GM18907 (cell line): Measurements from ENCODE around the gene DNAJB8.

Source experiments
- ATAC-seq: cut with Tn5 transposase; IDR thresholded peaks from one replicate; pipeline ENCODE4 v1.9.1; 2021; ENCODE audit warnings: mild to moderate bottlenecking, moderate library complexity; ENCODE audit not compliant: unreplicated experiment

DNAJB8 gene

DNA sequence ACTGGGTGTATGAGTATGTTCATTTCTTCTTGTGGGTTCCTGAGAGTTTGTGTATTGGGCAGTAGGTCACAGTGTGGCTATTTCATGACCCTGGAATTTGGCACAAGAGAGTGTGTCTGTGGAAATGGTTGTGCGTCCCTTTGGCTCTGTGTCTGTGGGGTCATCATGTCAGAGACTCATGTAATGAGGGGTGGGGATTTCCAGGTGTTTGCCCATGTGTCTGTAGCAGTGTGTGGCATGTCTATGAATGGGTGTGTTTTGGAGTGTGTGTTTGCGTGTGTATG, 27.6 kb upstream of the DNAJB8 start:
- no peak for ATAC-seq

DNA sequence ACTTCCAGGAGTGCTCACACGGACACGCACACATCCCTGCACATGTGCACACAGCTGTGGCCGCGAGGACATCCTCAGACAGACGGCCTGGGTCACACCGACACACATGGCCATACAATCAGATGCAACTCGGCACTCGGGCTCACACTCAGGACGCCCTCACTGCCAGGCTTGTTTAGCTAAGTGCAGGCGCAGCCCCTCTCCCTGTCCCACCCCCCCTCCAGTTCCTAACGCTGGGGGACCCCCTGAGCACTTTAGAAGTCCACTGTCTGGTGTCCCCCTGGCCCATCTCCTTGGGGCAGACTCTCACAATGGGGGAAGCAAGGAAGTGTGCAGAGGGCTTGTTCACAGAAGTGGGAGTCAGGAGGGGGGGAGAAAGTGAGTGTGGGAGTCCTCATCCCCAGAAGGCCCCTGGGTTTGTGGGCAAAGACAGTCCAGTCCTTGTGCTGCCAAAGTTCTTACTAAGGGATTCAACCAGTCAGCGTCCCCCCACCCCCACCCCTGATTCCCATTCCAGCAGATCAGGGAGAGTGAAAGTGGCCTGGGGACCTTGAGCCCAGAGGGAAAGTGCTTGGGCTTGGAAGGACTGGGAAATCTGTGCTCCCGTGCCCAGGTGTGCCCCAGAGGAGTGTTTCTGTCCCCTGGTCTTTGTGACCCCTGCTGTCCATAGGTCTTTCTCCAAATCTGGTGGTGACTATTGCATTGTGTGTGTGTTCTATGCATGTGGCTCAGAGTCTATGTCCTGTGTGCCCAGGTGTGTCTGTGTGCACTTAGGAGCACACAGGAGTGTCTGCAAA, 27.1 kb upstream of the DNAJB8 start:
- no peak for ATAC-seq

DNA sequence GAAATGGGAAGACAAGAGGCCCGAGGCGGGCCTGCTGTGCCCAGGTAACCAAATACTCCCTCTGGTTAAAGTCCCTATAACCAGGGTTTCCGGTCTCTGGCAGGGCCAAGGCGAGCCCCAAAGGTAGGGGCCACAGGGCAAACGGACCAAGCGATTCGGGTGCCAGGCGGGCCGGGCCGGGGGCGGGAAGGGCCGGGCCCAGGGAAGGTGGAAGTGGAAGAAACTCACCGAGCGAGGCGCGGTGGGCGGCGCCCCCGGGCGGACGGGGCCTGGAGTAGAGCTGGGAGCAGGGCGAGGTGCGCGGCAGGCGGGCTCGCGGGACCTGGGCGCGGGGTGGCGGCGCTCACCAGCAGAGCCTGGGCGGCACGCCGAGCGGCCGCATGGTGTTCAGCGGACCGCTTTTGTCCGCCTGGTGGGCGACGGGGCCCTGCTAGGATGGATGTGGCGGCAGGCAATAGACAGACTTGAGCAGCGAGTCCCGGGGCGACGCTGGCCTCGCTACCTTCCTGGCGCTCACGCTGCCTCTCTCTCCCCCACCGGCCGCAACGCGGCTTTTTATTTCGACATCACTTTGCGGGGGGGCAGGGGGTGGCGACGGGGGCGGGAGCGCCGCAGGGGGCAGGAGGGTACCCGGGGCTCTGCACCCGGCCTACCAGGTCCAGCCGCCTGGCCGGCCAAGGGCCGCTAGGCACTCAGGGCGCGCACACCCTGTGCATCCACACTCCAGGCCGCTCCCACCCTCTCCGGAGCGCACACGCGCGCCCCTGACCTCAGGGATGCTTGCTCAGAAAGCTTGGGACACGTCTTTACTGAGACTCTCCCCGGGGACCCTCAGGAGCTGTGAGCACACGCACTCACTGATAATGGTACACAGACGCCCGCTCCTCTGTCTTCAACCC, 26.2 kb upstream of the DNAJB8 start, which contains the start of gene GATA2:
GATA2 (minus strand) TSS at position 531 of the 899 bp plus-strand sequence. CDS start 6,170 bp downstream, outside the sequence.
- ATAC-seq, result no peak

DNA sequence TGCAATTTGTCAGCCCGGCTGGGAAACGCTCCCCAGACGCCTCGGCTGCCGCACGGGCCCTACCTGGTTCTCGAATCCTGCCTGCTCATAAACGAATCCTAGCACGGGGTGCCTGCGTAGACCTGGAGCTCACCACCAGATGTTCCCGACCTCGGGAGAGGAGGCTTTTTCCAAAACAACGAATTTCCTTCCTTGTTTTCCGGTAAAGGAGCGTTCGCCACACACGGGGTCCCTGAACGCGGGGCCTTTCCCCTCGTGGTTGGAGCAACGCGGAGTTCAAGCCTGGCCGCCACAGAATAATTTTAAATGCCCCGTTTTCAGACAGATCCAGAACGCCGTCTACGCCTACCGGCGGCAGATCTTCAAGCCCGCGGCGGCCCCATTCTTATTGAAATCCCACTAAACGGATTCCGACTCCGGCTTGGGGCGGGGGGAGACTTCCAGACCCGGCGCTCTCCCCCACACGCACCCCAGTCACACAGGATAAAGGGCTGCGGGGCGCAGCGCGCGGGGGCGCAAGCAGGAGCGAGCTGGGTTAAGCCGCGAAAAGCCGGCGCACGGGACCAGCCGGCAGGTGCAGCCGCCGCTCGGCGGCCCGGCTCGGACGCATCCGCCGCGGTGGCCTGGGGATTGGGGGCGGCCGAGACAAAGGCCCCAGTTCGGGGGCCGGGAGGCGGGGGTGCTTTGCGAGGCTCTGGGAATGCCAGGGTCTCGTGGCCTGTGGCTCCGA, 25.4 kb upstream of the DNAJB8 start:
- no peak for ATAC-seq

DNA sequence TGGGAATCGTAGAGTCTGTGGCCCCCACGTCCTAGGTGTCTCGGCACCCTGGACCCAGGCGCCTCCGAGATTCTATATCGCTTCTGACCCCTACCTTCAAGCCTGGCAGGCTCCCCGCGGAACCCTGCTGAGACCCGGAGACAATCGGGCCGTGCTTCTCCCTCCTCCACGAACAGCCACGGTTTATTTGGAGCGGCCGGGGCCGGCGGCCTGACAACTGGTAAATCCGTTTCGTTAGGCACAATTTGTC, 24.9 kb upstream of the DNAJB8 start:
- ATAC-seq, result no peak

DNA sequence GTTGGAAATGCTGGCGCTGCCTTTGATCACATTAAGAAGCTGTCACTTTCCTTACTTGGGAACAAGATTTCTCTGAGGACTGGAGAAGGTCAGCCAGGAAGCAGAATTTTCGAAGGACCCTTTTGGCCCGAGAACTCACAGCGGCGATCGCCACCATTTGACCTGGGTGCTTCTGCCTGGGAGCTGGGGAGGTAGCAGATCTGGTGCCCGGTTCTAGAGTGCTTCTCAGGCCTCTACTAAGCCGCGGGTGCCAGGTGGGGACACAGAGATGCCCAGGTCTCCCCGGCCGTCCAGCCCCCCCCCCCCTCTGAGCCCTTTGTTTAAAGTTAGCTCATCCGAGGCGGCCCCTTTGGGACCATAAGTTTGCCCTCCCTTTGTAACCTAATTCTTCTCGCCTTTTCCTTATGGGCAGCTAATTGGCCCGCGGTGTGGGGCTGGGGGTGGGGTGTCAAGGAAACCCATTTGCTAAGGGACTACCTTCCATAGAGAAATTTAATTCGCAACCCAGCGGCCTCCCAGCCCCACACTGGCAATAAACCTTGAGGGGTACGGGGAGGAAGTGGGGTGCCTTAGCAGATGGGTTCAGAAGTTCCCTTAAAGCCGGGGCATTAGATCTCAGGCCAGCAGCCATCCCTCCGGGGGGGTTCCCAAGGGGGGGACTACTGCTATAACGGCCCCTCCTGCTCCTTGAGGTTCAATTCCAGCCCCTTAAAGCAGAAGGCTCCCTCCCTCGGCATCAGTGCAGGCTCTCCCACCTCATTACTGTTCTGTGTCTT, 24.4 kb upstream of the DNAJB8 start:
- no peak for ATAC-seq

DNA sequence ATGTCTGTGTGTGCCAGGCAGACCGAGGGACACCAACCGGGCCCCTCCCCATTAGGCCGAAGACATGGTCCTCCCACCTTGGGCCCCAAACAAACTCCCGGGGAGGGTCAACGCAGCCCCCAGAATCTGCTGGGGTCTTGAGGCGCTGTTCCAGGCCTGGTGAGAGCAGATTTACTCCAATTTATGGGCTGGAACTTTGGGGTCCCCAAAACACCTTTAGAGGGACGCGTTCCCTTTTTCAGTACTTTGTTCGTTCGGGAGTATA, 23.9 kb upstream of the DNAJB8 start:
- ATAC-seq, result no peak

DNA sequence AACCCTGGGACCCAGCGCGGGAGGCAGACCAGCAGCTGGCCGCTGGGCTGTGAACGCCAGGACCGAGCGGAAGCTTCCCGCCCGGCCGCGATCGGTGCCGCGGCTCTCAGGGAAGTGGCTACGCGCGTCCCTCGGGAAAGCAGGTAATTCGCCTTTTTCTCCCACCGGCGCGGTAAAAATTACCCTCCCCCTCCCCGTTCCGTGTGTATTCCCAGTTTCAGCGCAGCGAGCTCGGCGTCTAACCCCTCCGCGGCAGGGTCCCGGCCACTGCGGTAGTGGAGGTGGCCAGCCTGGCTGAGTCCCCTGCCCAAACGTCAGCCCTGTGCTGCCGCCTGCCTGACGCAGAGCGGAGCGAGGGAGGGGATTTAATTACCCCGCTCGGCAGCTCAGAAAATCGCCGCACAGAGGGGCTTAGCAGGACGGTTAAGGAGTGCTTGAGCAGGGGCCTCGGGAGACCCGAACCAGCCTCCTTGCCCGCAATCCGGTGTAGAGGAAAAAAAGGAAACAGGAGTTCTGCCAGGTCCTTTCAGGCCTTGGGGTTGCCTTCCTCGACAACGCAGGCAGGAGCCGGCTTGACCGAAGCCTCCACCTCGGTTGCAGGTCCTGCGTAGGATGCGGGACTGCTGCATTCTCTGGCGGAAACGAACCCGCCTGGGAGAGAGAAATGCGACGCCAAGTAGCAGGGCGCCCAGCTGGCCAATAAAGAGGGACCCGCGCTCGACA, 23.4 kb upstream of the DNAJB8 start:
- ATAC-seq, result no peak

DNA sequence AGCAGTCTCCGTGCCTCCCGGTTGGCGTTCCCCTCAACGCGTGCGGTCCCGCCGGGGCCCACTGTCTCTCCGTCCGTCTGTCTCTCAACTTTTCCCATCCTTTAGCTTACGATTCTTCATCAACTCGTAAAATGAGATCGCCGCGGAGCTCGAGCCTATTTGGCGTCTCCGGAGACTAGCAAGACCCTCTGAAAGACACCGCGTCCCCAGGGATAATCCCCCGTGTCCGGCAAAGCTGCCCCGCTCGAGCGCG, 22.9 kb upstream of the DNAJB8 start:
- ATAC-seq, result no peak

DNA sequence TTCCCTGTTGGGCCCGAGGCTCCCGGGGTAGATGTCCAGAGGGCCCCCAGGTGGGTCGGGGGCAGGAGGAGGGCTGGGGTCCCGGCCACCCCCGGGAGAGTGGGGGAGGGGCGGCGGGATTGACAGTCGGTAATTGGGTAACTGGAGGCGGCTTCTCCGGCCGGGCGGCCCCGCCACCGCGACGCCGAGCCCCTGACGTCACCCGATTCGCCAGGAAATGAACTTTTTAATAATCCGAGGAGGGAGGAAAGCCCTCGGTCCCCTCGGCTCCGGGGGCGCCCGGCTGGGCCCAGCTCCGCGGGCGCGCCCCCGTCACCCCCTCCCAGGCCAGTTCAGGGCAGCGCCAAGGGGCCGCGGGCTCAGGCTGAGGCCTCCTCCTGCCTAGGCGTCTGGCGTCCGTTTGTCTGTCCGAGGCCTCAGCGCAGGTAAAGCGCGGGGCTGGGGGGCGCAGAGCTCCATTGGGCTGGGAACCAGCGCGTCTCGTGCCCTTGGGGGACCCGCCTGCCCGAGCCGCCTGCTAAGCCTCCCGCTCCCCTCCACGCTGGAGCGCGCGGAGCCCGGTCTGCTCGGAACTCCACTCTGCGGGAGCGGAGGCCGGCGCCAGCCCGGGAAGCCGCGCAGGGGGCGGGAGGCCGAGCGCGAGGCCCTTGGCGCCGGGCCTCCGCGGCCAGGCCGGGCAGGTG, 22.4 kb upstream of the DNAJB8 start:
- no peak for ATAC-seq

DNA sequence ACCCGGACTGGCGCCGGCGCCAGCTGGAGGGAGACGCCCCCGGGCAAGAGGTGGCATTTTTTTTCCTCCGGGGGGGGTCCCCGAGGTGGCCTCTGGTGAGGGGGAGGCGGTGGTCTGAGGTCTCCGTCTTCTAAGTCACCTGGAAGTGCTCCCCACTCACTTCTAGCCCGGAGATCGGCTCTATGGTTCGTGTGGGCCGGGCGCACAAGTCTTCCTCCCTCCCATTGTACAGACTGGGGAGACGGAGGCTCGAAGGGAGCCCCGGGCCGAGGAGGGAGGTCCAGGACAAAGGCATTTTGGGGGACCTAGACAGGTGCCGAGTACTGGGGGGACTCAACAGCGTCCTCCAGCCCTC, 21.9 kb upstream of the DNAJB8 start:
- no peak for ATAC-seq

DNA sequence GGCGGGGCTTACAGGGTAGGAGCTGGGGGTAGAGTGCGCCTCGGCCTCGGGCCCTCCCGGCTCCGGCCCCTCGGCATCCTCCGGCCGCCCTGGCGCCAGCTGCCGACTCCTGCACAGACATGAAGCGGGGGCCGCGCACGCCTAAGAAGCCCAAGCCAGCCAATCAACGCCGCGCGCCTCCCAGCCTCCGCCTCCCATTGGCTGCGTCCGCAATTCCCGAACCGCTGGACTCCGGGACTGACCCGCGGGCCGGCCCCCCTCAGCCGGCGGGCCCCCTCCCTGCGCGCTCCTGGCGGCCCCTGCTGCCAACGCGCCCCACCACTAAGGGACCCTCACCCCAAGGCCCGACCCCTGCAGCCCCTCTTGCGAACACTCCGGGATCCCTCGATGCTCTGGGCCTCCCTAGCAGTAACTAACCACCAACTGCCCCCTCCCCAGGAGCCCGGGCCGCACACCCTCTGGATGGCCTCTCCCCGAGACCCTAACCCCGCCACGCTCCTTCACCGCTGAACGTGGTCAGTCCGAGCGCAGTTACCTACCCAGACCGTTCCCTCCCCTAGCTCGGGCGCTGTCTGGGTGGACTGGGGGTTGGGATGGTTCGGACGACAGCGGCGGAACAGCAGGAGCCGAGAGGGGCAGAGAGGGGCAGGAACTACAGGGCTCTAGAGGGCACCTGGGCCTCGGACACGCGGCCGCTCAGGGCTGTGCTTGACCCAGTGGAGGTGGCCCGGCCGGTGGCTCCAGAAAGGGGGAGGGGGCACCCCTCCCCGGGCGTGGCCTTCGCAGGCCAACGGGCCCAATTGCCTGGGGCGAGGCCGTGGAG, 21.3 kb upstream of the DNAJB8 start:
- ATAC-seq, result no peak

DNA sequence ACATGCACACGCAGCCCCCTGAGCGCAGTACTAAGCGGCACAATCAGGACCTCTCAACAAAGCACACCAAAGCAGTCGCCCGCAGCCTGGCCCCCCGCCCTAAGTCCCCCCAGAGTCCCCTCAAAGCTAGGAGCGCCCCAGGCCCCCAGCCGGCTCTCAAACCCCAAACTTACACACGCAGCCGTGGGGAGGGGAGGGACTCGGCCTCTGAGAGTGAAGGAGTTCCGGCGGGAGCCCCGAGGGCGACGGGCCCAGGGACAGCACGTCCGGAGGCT, 20.8 kb upstream of the DNAJB8 start:
- no peak for ATAC-seq

DNA sequence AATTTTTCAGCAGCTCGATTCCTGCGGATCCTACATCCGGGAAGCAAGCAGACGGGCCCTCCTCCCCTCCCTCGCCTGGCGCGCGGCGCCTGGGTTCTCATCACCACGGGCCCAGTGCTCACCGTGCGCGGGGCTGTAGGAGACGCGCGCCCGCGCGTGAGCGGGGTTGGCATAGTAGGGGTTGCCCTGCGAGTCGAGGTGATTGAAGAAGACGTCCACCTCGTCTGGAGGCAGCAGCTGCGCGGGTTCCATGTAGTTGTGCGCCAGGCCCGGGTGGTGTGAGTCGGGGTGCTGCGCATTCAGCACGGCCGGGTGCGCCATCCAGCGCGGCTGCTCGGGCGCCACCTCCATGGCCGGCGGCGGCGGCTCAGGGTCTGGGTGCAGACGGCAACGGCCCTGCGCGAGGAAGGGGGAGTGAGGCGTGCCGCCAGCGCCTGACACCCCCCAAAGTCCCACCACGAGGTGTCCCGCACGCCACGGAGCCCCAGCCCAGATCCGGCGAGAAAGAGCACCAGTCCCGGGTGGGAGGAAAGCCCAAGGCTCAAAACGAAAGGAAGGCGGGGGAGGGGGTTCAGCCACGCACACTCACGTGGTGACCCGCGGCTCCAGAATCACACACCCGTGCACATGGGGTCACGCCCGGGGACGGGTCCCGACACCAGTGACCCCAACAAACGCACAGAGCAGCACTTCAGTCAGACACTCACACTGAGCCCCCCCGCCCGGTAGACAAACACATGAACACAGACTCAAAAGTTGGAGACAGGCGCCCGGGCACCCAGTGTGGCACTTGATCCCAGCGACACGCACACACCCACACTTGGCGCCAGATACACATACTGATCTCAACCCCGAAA, 20.2 kb upstream of the DNAJB8 start:
- ATAC-seq, result no peak

DNA sequence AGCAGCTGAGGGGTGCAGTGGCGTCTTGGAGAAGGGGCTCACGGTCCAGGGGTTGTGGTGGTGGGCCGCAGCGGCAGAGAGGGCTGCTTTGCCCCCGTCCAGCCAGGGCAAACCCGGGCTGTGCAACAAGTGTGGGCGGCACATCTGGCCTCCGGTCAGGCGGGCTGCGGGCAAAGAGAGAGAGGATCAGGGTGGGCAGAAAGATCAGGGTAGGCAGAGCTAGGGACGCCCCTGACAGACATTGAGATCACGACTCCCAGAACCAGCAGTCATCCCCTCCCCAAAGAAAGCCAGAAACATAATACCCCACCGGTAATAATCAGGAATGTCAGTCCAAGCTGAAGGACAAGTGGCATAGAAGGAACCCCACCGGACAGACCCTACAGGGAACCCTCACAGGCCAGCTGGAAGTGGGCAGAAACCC, 19.5 kb upstream of the DNAJB8 start:
- ATAC-seq, result no peak

DNA sequence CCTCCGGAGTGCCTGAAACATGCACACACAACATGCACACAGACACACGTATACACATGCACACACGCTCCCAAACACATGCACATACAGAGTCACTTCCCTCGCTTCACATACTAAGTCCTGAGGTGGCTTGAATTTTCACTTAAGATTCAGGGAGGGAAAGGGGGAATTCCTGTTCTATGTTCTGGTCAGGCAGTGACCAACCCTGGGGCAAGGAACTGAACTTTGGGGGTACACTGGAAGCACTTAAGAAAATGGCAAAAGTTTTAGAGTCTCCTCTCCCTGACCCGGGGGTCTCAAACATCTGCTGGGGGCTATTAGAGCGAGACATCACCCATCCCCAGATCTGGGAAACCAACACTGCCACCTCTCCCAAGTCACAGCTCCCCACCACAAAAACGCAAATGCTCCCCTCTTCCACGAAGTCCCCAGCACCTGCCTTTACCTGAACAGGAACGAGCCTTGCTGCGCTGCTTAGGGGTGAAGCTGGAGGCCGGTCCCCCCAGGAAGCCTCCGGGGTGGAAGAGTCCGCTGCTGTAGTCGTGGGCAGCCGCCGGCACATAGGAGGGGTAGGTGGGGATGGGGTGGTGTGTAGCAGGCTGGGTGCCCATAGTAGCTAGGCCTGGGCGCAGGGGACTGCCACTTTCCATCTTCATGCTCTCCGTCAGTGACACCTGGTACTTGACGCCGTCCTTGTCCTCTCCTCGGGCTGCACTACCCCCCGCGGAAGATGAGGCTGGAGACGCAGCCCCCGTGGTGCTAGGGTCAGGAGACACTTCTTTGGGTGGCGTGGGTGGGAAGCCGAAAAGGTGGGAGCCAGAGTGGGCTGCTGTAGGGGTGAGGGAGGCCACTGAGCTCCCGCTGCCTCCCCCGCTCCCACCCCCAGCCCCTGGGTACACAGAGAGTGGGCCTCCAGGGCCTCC, 18.9 kb upstream of the DNAJB8 start:
- no peak for ATAC-seq

DNA sequence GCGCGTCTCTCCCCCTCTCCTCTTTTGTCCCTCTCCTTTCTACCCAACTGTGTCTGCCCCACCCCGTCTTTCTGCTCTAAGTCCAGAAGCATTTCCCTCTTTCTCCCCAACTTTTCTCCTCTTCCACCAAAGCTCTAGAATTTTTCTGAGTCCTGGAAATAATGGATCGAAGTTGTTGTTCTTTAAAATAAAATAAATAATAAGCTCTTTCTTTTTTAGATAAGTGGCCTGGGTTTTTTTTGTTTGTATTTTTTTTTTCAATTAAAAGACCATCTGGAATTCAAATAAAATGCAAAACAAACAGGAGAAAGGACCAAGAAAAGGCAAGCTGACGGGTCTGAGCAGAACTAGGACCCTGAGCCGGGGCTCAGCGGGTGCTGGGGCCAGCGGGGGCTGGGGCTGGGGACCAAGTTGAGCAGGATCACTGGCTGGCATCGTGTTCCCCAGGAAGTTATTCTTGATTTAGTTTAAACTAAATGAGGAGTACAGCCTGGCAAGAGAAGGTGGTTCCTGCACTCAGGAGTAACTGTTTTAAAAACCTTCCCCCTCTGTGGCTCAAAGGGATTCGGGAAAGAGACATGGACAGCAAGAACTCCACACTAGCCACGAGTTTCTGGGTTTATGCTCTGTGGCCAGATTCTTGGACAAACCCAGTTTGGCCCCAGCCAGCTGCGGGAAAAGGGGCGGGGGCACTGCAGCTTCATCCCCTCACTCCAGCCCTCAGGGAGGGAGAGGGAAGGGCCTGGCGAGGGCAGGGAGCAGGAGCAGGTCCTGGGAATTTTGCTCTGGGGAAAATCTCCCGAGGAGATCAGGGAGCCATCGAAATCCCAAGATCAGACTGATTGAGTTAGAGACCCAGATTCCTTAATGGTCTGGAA, 18.0 kb upstream of the DNAJB8 start:
- ATAC-seq, result no peak
